ENCODE results near the gene IL1RAPL1. TPM values are rescaled to one million over a fixed set of nuclear protein-coding genes. Genes with fewer than 3 reads are reported as not detected.

Gene IL1RAPL1
- total RNA-seq, 2 experiments from 2014 or later, result not detected

DNA sequence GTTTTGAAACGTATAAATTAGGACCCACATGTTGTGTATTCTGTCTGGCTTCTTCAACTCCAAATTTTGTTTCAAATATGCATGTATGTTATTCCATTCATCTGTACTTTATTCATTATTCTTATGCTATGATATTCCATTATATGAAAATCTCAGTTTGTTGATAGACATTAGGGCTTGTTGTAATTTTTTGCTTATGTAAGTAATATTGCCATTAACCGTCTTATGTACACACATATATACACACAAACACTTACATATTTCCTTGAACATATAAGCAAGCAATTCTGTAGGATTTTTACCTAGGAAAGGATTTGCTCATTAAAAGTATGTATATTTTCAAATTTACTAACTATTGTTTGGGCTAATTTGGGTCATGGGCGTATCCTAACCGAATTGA, 820.1 kb downstream of the IL1RAPL1 start:
- DNase-seq, result no peak
- Histone ChIP-seq H3K4me1 (ENCODE audit: insufficient read depth, low read length) (no peaks in the 10 kb centered on the region), H3K27ac (ENCODE audit: low read depth in 1 of 2, low read length in 2 of 2) (no peak overlapping the region), H3K27me3 (ENCODE audit: control insufficient read depth in 1 of 2, insufficient read depth in 2 of 2, low read length in 2 of 2) (no peaks in the 10 kb centered on the region), H3K36me3 (ENCODE audit: insufficient read depth, low read length) (no peaks in the 10 kb centered on the region), H3K4me3 (ENCODE audit: low read length) (no peak overlapping the region), H3K9me3 (ENCODE audit: control insufficient read depth in 1 of 2, insufficient read depth in 1 of 2, low read length in 2 of 2) (peaks cover 0 to 8% of the 10 kb centered on the region in 2 experiments)
- no peaks in the 10 kb centered on the region for H3K27me3 Mint-ChIP-seq
- H3K9me3 Mint-ChIP-seq, result no peaks in the 10 kb centered on the region
- ChIA-PET CTCF (no interaction called here), POLR2A (no interaction called here)
- ATAC-seq (ENCODE audit: poor library complexity), result no peak
- H3K4me3 Mint-ChIP-seq, result no peak overlapping the region
- intact Hi-C loops (cut with DNase I, micrococcal nuclease), result no loop called here
- no peaks in the 10 kb centered on the region for H3K4me1 Mint-ChIP-seq (ENCODE audit: low read depth)
- TF ChIP-seq, protein P1, sequence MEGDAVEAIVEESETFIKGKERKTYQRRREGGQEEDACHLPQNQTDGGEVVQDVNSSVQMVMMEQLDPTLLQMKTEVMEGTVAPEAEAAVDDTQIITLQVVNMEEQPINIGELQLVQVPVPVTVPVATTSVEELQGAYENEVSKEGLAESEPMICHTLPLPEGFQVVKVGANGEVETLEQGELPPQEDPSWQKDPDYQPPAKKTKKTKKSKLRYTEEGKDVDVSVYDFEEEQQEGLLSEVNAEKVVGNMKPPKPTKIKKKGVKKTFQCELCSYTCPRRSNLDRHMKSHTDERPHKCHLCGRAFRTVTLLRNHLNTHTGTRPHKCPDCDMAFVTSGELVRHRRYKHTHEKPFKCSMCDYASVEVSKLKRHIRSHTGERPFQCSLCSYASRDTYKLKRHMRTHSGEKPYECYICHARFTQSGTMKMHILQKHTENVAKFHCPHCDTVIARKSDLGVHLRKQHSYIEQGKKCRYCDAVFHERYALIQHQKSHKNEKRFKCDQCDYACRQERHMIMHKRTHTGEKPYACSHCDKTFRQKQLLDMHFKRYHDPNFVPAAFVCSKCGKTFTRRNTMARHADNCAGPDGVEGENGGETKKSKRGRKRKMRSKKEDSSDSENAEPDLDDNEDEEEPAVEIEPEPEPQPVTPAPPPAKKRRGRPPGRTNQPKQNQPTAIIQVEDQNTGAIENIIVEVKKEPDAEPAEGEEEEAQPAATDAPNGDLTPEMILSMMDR (IDR thresholded peaks at IDR 0.05), result no peak
- no peak overlapping the region for H3K27ac Mint-ChIP-seq
- no peaks in the 10 kb centered on the region for H3K36me3 Mint-ChIP-seq (ENCODE audit: low read depth)

DNA sequence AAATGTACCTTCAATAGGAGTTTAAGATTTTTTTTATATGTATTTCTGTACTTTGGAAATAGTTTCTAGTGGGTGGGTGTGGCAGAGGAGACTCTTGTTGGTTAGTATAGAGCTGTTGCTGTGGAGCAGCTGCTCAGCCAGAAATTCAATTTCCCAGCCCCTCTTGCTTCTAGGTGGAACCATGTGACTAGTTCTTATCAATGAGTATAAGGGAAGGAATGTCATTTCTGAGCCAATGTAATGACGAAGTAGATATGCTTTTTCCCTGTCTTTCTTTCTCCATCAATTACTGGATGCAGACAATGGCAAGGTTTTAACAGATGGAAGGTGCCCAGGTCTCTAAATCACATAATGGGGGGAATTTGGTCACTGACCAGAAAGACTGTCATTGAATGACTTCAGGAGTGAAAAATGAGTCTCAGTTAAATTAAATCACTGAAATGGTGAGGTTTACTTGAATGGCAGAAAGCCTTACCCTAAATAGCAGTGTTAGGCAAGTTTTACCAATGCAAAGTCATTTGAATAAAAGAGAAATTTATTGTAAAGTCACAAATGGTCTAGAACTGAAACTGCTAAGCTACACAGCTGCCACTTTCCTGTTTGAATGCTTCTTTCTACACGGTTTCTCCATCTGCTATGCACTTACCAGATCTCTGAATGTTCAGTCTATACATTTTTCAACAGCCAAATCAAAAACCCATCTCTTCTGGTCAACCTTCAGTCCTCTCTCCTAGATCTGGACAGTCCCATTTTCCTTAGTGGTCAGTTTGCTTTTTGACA, 832.7 kb downstream of the IL1RAPL1 start:
- H3K27me3 ChIP-seq (ENCODE audit: control insufficient read depth in 1 of 2, insufficient read depth in 2 of 2, low read length in 2 of 2), result no peaks in the 10 kb centered on the region
- H3K27me3 Mint-ChIP-seq, result no peaks in the 10 kb centered on the region
- ChIA-PET POLR2A (no interaction called here), CTCF (no interaction called here)
- H3K9me3 Mint-ChIP-seq, result no peaks in the 10 kb centered on the region
- no peaks in the 10 kb centered on the region for H3K36me3 ChIP-seq (ENCODE audit: insufficient read depth, low read length)
- H3K27ac ChIP-seq (ENCODE audit: low read depth in 1 of 2, low read length in 2 of 2), result no peak overlapping the region
- no peak for DNase-seq
- TF ChIP-seq, protein P1 (IDR thresholded peaks at IDR 0.05), result no peak
- intact Hi-C loops (cut with DNase I, micrococcal nuclease), result no loop called here
- no peak overlapping the region for H3K4me3 ChIP-seq (ENCODE audit: low read length)
- H3K4me3 Mint-ChIP-seq, result no peak overlapping the region
- H3K4me1 Mint-ChIP-seq (ENCODE audit: low read depth), result no peaks in the 10 kb centered on the region
- no peaks in the 10 kb centered on the region for H3K9me3 ChIP-seq (ENCODE audit: control insufficient read depth in 1 of 2, insufficient read depth in 1 of 2, low read length in 2 of 2)
- H3K36me3 Mint-ChIP-seq (ENCODE audit: low read depth), result no peaks in the 10 kb centered on the region
- no peak for ATAC-seq (ENCODE audit: poor library complexity)
- no peaks in the 10 kb centered on the region for H3K4me1 ChIP-seq (ENCODE audit: insufficient read depth, low read length)
- no peak overlapping the region for H3K27ac Mint-ChIP-seq

DNA sequence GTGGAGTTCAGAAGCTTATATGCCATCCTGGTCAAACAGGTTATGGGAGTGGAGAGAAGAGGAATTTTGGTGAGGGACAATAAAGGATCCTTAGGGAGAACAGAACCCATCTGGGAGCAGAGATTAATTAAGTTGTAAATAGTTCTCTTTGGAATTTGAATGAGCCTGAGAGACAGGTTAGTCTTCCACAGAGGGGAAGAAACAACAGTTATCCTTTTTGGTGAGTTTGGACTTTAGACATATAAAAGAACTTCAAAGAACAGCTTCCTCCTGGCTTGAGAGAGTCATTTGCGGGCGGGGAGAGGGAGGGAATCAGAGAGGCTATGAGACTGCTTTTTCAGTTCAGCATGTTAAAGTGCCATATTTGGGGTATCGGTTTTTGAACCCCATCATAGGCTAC, 834.8 kb downstream of the IL1RAPL1 start:
- POLR2A ChIA-PET, result no interaction called here
- Mint-ChIP-seq H3K27me3 (no peaks in the 10 kb centered on the region), H3K9me3 (no peaks in the 10 kb centered on the region), H3K27ac (no peak overlapping the region), H3K4me1 (ENCODE audit: low read depth) (no peaks in the 10 kb centered on the region), H3K36me3 (ENCODE audit: low read depth) (no peaks in the 10 kb centered on the region), H3K4me3 (no peak overlapping the region)
- no peak for ATAC-seq (ENCODE audit: poor library complexity)
- no peaks in the 10 kb centered on the region for H3K36me3 ChIP-seq (ENCODE audit: insufficient read depth, low read length)
- H3K27me3 ChIP-seq (ENCODE audit: control insufficient read depth in 1 of 2, insufficient read depth in 2 of 2, low read length in 2 of 2), result no peaks in the 10 kb centered on the region
- no peaks in the 10 kb centered on the region for H3K9me3 ChIP-seq (ENCODE audit: control insufficient read depth in 1 of 2, insufficient read depth in 1 of 2, low read length in 2 of 2)
- H3K4me1 ChIP-seq (ENCODE audit: insufficient read depth, low read length), result no peaks in the 10 kb centered on the region
- no peak for DNase-seq
- H3K27ac ChIP-seq (ENCODE audit: low read depth in 1 of 2, low read length in 2 of 2), result no peak overlapping the region
- TF ChIP-seq, protein P1 (IDR thresholded peaks at IDR 0.05), result no peak
- intact Hi-C loops (cut with DNase I, micrococcal nuclease), result no loop called here
- CTCF ChIA-PET, result no interaction called here
- H3K4me3 ChIP-seq (ENCODE audit: low read length), result no peak overlapping the region

Data from CD4-positive, alpha-beta T cell (primary cell).